Inferior parietal cortex (tissue), 1 donor: Measurements from ENCODE around the gene STEAP3.
A peak's percentile ranks its signal among the peaks of the same experiment; 100 is the strongest.

ENCODE experiments used
- DNase-seq: peaks from one replicate; pipeline ENCODE4 v3.0.0-alpha.2; 2016; ENCODE audit errors: extremely low spot score

Gene STEAP3

GRCh38 chr2:119223521-119224390 lies at the start of gene STEAP3:
STEAP3 (plus strand) TSS chr2:119223834; CDS start chr2:119231013, 7,179 bp downstream.
- no peak for DNase-seq

GRCh38 chr2:119174216-119174992 lies 49.2 kb upstream of the STEAP3 start:
- peak; percentile 60 for DNase-seq

- DNase-seq: no peak
These were observed 48.7 kb upstream of the STEAP3 start for GRCh38 chr2:119174993-119175347.

- no peak for DNase-seq
These were observed 48.1 kb upstream of the STEAP3 start for GRCh38 chr2:119175517-119175916.

- no peak for DNase-seq
These were observed 46.3 kb upstream of the STEAP3 start for GRCh38 chr2:119177171-119177837.

GRCh38 chr2:119177838-119178190 lies 45.8 kb upstream of the STEAP3 start:
- DNase-seq: no peak

- no peak for DNase-seq
These were observed 44.9 kb upstream of the STEAP3 start for GRCh38 chr2:119178776-119179175.

GRCh38 chr2:119179202-119179601 lies 44.4 kb upstream of the STEAP3 start:
- no peak for DNase-seq

- DNase-seq: no peak
These were observed 43.6 kb upstream of the STEAP3 start for GRCh38 chr2:119179991-119180390.

- DNase-seq: no peak
These were observed 42.7 kb upstream of the STEAP3 start for GRCh38 chr2:119180892-119181291.

- no peak for DNase-seq
These were observed 42.2 kb upstream of the STEAP3 start for GRCh38 chr2:119181391-119181790.

- DNase-seq: no peak
These were observed 41.7 kb upstream of the STEAP3 start for GRCh38 chr2:119181791-119182445.

GRCh38 chr2:119184512-119184911 lies 39.1 kb upstream of the STEAP3 start:
- DNase-seq: no peak

- no peak for DNase-seq
These were observed 33.1 kb upstream of the STEAP3 start for GRCh38 chr2:119190321-119191111.

- DNase-seq: no peak
These were observed 30.7 kb upstream of the STEAP3 start for GRCh38 chr2:119192893-119193292.

GRCh38 chr2:119195001-119195400 lies 28.6 kb upstream of the STEAP3 start:
- DNase-seq: no peak

- DNase-seq: no peak
These were observed 27.7 kb upstream of the STEAP3 start for GRCh38 chr2:119195887-119196286.

- DNase-seq: no peak
These were observed 27.1 kb upstream of the STEAP3 start for GRCh38 chr2:119196301-119197125.

- no peak for DNase-seq
These were observed 26.6 kb upstream of the STEAP3 start for GRCh38 chr2:119197126-119197405.

- no peak for DNase-seq
These were observed 25.9 kb upstream of the STEAP3 start for GRCh38 chr2:119197529-119198239.
